H9 (cell line): ENCODE measurements around the gene DNASE1L3. TPM values are rescaled to one million over a fixed set of nuclear protein-coding genes. Genes with fewer than 3 reads are reported as not detected.

Source experiments
- DNase-seq: peaks from one replicate; pipeline ENCODE4 v3.0.0-alpha.2; 2017
- H2AFZ ChIP-seq: one replicate; pipeline ENCODE4 v1.6.1; 2013; ENCODE audit warnings: mild to moderate bottlenecking, low read length, control low read depth, moderate library complexity
- H2AK5ac ChIP-seq: 2 replicates; pipeline ENCODE4 v1.6.1; 2013; ENCODE audit warnings: low read length, control low read depth, mixed read lengths; ENCODE audit not compliant: insufficient read length
- H2BK120ac ChIP-seq: one replicate; pipeline ENCODE4 v1.6.1; 2013; ENCODE audit warnings: low read depth, mild to moderate bottlenecking, low read length, control low read depth, inconsistent platforms; ENCODE audit not compliant: poor library complexity, severe bottlenecking
- H2BK12ac ChIP-seq: 2 replicates; pipeline ENCODE4 v1.6.1; 2013; ENCODE audit warnings: low read length, control low read depth, mixed read lengths, low read depth; ENCODE audit not compliant: insufficient read length
- H2BK15ac ChIP-seq: 2 replicates; pipeline ENCODE4 v1.6.1; 2013; ENCODE audit warnings: low read depth, low read length, control low read depth
- H2BK20ac ChIP-seq: one replicate; pipeline ENCODE4 v1.6.1; 2013; ENCODE audit warnings: low read depth, mild to moderate bottlenecking, low read length, control low read depth, inconsistent platforms; ENCODE audit not compliant: poor library complexity, severe bottlenecking
- H2BK5ac ChIP-seq: 2 replicates; pipeline ENCODE4 v1.6.1; 2013; ENCODE audit warnings: low read length, control low read depth, mixed read lengths; ENCODE audit not compliant: insufficient read length
- H3K14ac ChIP-seq: 2 replicates; pipeline ENCODE4 v1.6.1; 2013; ENCODE audit warnings: low read length, control low read depth; ENCODE audit not compliant: insufficient read depth
- H3K18ac ChIP-seq: 2 replicates; pipeline ENCODE4 v1.6.1; 2013; ENCODE audit warnings: low read depth, mild to moderate bottlenecking, mixed read lengths, low read length, control low read depth; ENCODE audit not compliant: insufficient read length
- H3K23ac ChIP-seq: 2 replicates; pipeline ENCODE4 v1.6.1; 2013; ENCODE audit warnings: low read length, control low read depth, mixed read lengths, low read depth; ENCODE audit not compliant: insufficient read length
- H3K23me2 ChIP-seq: 2 replicates; pipeline ENCODE4 v1.6.1; 2013; ENCODE audit warnings: low read depth, mild to moderate bottlenecking, mixed read lengths, low read length, control low read depth; ENCODE audit not compliant: insufficient read length, poor library complexity, severe bottlenecking
- H3K27ac ChIP-seq: 2 replicates; pipeline ENCODE4 v1.5.1; 2013; ENCODE audit warnings: low read length, control low read depth, mixed read lengths, low read depth; ENCODE audit not compliant: insufficient read length
- H3K27me3 ChIP-seq: 2 replicates; pipeline ENCODE4 v1.6.1; 2013; ENCODE audit warnings: low read length, control low read depth, inconsistent platforms; ENCODE audit not compliant: insufficient read depth
- H3K4ac ChIP-seq: 2 replicates; pipeline ENCODE4 v1.6.1; 2013; ENCODE audit warnings: low read depth, mild to moderate bottlenecking, control low read depth, inconsistent platforms, low read length, moderate library complexity
- H3K4me1 ChIP-seq: 2 replicates; pipeline ENCODE4 v1.6.1; 2013; ENCODE audit warnings: low read length, control low read depth, inconsistent platforms; ENCODE audit not compliant: insufficient read depth
- H3K4me2 ChIP-seq: 2 replicates; pipeline ENCODE4 v1.6.1; 2013; ENCODE audit warnings: low read length, control low read depth, mixed read lengths; ENCODE audit not compliant: insufficient read length, insufficient read depth
- H3K56ac ChIP-seq: 2 replicates; pipeline ENCODE4 v1.6.1; 2013; ENCODE audit warnings: low read depth, mild to moderate bottlenecking, mixed read lengths, low read length, control low read depth; ENCODE audit not compliant: insufficient read length
- H3K79me1 ChIP-seq: 2 replicates; pipeline ENCODE4 v1.6.1; 2013; ENCODE audit warnings: low read depth, mild to moderate bottlenecking, moderate library complexity, low read length, control low read depth, inconsistent platforms; ENCODE audit not compliant: insufficient read depth, poor library complexity, severe bottlenecking
- H3K79me2 ChIP-seq: 2 replicates; pipeline ENCODE4 v1.6.1; 2013; ENCODE audit warnings: low read length, control low read depth, inconsistent platforms; ENCODE audit not compliant: insufficient read depth
- H3K9ac ChIP-seq: 2 replicates; pipeline ENCODE4 v1.6.1; 2013; ENCODE audit warnings: low read length, control low read depth, mixed read lengths; ENCODE audit not compliant: insufficient read length; ENCODE audit errors: extremely low read depth
- H3K9me3 ChIP-seq: one replicate; pipeline ENCODE4 v1.6.1; 2013; ENCODE audit warnings: low read depth, low read length, inconsistent platforms; ENCODE audit not compliant: control insufficient read depth
- H3T11ph ChIP-seq: one replicate; pipeline ENCODE4 v1.6.1; 2013; ENCODE audit warnings: mild to moderate bottlenecking, low read length, control low read depth, inconsistent platforms
- H4K20me1 ChIP-seq: one replicate; pipeline ENCODE4 v1.6.1; 2013; ENCODE audit not compliant: control insufficient read depth, insufficient read length, insufficient read depth
- H4K5ac ChIP-seq: 2 replicates; pipeline ENCODE4 v1.6.1; 2013; ENCODE audit warnings: low read depth, mild to moderate bottlenecking, mixed read lengths, low read length, control low read depth; ENCODE audit not compliant: insufficient read length
- H4K8ac ChIP-seq: replicated peaks from 2 replicates; pipeline ENCODE4 v1.6.1; 2013; ENCODE audit warnings: low read length, control low read depth, mixed read lengths, low read depth; ENCODE audit not compliant: insufficient read length
- H4K91ac ChIP-seq: 2 replicates; pipeline ENCODE4 v1.6.1; 2013; ENCODE audit warnings: low read depth, mild to moderate bottlenecking, moderate library complexity, mixed read lengths, low read length, control low read depth; ENCODE audit not compliant: insufficient read length
- H3K27ac Mint-ChIP-seq, 3 experiments: 2 replicates in 2 of 3; 3 replicates in 1 of 3; pipeline ENCODE4 v1.8.0; 2020 to 2021; ENCODE audit warnings: mixed read lengths in 3 of 3, mild to moderate bottlenecking in 1 of 3, moderate library complexity in 1 of 3
- H3K27me3 Mint-ChIP-seq: 2 replicates; pipeline ENCODE4 v1.8.0; 2021; ENCODE audit warnings: low read depth, mild to moderate bottlenecking, moderate library complexity, mixed read lengths
- H3K36me3 Mint-ChIP-seq, 3 experiments: 2 replicates in 2 of 3; 3 replicates in 1 of 3; pipeline ENCODE4 v1.8.0; 2020 to 2021; ENCODE audit warnings: low read depth in 3 of 3, mixed read lengths in 3 of 3; ENCODE audit not compliant: insufficient read depth in 1 of 3
- H3K4me1 Mint-ChIP-seq, 2 experiments: 2 replicates each; pipeline ENCODE4 v1.8.0; 2020; ENCODE audit warnings: mixed read lengths in 2 of 2
- H3K4me3 Mint-ChIP-seq, 2 experiments: 2 replicates in 1 of 2; 3 replicates in 1 of 2; pipeline ENCODE4 v1.8.0; 2020 to 2021; ENCODE audit warnings: mild to moderate bottlenecking in 2 of 2, mixed read lengths in 2 of 2, moderate library complexity in 1 of 2
- H3K9me3 Mint-ChIP-seq, 2 experiments: 2 replicates in 1 of 2; 3 replicates in 1 of 2; pipeline ENCODE4 v1.8.0; 2020; ENCODE audit warnings: mild to moderate bottlenecking in 2 of 2, mixed read lengths in 2 of 2, moderate library complexity in 1 of 2
- WGBS: extraction: QIAGEN DNeasy Blood & Tissue Kit; methylation state at CpG from one replicate; pipeline ENCODE4 v1.1.7; 2013; ENCODE audit warnings: missing lambda C conversion rate, low lambda C conversion rate, mixed read lengths; ENCODE audit not compliant: insufficient read length; ENCODE audit errors: extremely low coverage; 5-methylcytosine and 5-hydroxymethylcytosine counted together
- total RNA-seq: library from RNA; stranded (reverse); gene quantifications from 2 replicates; pipeline ENCODE4 v1.2.1, GENCODE V29; 2021
- TF ChIP-seq, protein P1 (sequence below): fragments of 200-600 bp; sonication (generic); conservative IDR thresholded peaks from 3 replicates; pipeline ENCODE4 v1.8.0; 2021; ENCODE audit warnings: antibody characterized with exemption, mild to moderate bottlenecking

The DNASE1L3 gene
- total RNA-seq, 1 experiment from 2014 or later = not detected

DNA sequence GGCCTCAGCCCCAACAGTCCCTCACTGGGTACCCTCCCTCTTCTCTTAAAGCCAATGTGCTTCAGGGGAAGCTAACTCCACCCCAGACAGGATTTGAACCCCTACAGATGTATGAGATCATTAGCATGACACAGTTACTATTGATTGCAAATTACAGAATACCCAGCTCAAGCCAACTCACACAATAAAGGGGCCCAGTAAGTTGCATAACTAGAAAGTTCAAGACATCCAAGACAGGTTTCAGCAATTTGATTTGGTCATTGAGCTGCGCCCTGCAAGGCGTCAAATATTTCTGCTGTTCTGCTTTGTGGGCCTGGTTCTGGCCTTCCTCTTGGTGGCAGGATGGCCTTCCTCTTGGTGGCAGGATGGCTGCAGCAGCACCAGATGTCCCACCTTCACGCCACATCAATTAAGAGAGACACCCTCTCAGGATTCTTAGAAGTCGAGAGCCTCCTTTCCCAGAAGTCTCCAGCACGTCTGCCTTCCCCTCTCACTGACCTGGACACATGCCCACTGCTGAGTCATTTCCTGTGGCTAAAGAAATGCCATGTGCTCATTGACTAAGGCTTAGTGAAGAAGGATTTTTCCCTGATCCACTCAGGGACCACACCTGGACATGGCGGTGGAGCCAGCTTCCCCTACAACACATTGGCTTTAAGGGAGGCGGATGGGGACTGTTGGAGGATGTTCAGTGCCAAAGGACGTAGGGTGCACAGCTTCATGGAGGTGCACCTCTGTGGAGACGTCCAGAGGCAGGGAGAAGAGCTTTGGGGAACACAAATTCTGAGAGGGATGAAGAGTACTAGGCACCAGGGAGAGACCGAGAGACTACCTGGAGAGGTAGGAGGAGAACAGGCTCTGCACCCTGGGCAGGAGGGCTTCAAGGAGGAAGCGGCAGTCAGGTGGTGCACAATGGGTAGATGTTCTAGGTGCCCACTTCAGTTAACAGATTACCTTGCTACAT lies 49.1 kb downstream of the DNASE1L3 start:
- Histone ChIP-seq H3K23me2 (no peaks in the 10 kb centered on the region), H3K18ac (no peak overlapping the region), H3K14ac (no peak overlapping the region), H3K27ac (no peak overlapping the region), H4K20me1 (no peaks in the 10 kb centered on the region), H2BK20ac (no peak overlapping the region), H3K56ac (no peak overlapping the region), H2BK5ac (no peak overlapping the region), H2BK15ac (no peak overlapping the region), H2AFZ (no peak overlapping the region), H2AK5ac (no peak overlapping the region), H3K4me1 (no peaks in the 10 kb centered on the region), H3K27me3 (no peaks in the 10 kb centered on the region), H3K23ac (no peak overlapping the region), H3K79me2 (no peaks in the 10 kb centered on the region), H3K4me2 (no peak overlapping the region), H4K5ac (no peak overlapping the region), H3K9me3 (no peaks in the 10 kb centered on the region), H3T11ph (no peak overlapping the region), H4K91ac (no peak overlapping the region), H3K4ac (no peak overlapping the region), H4K8ac (no peak overlapping the region), H2BK12ac (no peak overlapping the region), H3K79me1 (no peaks in the 10 kb centered on the region), H2BK120ac (no peak overlapping the region), H3K9ac (no peak overlapping the region)
- Mint-ChIP-seq H3K36me3 (peaks cover 11 to 70% (median 55%) of the 10 kb centered on the region in 3 experiments), H3K4me3 (no peak overlapping the region), H3K27me3 (no peaks in the 10 kb centered on the region), H3K4me1 (peaks cover 0 to 2% of the 10 kb centered on the region in 2 experiments; a peak in 3 of 4 replicates), H3K27ac (peak overlapping the region; percentile 20 to 87 (median 84); a peak in 6 of 7 replicates), H3K9me3 (no peaks in the 10 kb centered on the region)
- TF ChIP-seq, protein P1, sequence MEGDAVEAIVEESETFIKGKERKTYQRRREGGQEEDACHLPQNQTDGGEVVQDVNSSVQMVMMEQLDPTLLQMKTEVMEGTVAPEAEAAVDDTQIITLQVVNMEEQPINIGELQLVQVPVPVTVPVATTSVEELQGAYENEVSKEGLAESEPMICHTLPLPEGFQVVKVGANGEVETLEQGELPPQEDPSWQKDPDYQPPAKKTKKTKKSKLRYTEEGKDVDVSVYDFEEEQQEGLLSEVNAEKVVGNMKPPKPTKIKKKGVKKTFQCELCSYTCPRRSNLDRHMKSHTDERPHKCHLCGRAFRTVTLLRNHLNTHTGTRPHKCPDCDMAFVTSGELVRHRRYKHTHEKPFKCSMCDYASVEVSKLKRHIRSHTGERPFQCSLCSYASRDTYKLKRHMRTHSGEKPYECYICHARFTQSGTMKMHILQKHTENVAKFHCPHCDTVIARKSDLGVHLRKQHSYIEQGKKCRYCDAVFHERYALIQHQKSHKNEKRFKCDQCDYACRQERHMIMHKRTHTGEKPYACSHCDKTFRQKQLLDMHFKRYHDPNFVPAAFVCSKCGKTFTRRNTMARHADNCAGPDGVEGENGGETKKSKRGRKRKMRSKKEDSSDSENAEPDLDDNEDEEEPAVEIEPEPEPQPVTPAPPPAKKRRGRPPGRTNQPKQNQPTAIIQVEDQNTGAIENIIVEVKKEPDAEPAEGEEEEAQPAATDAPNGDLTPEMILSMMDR = no peak
- WGBS = no CpG with 5 or more reads among the region's 11 CpGs
- DNase-seq = no peak
